NCI-H2196 treated with DMSO at 0.1 percent for 48 hours (cell line): ENCODE results near the gene TCEAL5.
"Not testable (repeated sequence)": the region's sequence is repeated elsewhere in the genome, so short reads cannot be mapped to it uniquely, and the experiment has no call there.

Source experiments
- DNase-seq: peaks from one replicate; lab custom pipeline; 2025; ENCODE audit not compliant: unreplicated experiment; lab: John Stamatoyannopoulos, UW

TCEAL5 gene

GRCh38 chrX:103234869-103235268 is 41.7 kb downstream of the TCEAL5 start:
- DNase-seq = no peak

- DNase-seq = no peak
Measured at GRCh38 chrX:103233263-103233662, 43.3 kb downstream of the TCEAL5 start.

- not testable (repeated sequence) for DNase-seq
Measured at GRCh38 chrX:103225918-103226317, 50.6 kb downstream of the TCEAL5 start.
